H1 (cell line): ENCODE measurements around the gene CD84. TPM values are rescaled to one million over a fixed set of nuclear protein-coding genes. Genes with fewer than 3 reads are reported as not detected.

Experiments used
- CBX5 ChIP-seq: fragments of 300-800, 300-1000 bp; sonication (generic); IDR thresholded peaks from 2 replicates; pipeline ENCODE4 v1.7.1; 2016; ENCODE audit warnings: antibody characterized with exemption, low read length, low read depth
- CHD7 ChIP-seq: fragments of 300-600 bp; sonication (generic); IDR thresholded peaks from 2 replicates; pipeline ENCODE4 v1.7.1; 2012; ENCODE audit warnings: low read length, moderate library complexity, mild to moderate bottlenecking, inconsistent platforms; ENCODE audit not compliant: insufficient replicate concordance
- CREB1 ChIP-seq: IDR thresholded peaks from 2 replicates; pipeline ENCODE4 v1.6.1; 2012; ENCODE audit warnings: inconsistent platforms
- CTCF ChIP-seq, 3 experiments: IDR thresholded peaks; 1 replicate in 2 of 3; 2 replicates in 1 of 3; pipeline versions ENCODE4 v1.5.1 to v1.6.1; 2011; ENCODE audit warnings: low read length in 3 of 3, mild to moderate bottlenecking in 3 of 3, inconsistent platforms in 2 of 3, low read depth in 1 of 3, moderate library complexity in 1 of 3; ENCODE audit not compliant: insufficient read depth in 1 of 3; ENCODE audit errors: control extremely low read depth in 1 of 3
- polyA plus RNA-seq, 7 experiments: library from polyadenylated mRNA; depleted of rRNA in 3 of 7; stranded (reverse) in 5 of 7; unstranded in 2 of 7; fragments of >200 nt in 5 of 7; fragments of 200-250 nt in 2 of 7; gene quantifications; 1 replicate in 5 of 7; 2 replicates in 1 of 7; 4 replicates in 1 of 7; pipeline versions ENCODE4 v1.2.1 to v1.2.3, GENCODE V29; 2011 to 2013; ENCODE audit warnings: missing spikeins in 2 of 7, mixed read lengths in 2 of 7
- total RNA-seq: library from RNA; stranded (reverse); fragmentation: NEBNext Ultra II Directional; extraction: Animal tissue kit (Norgen Biotek cat#: 25700); gene quantifications from 2 replicates; pipeline ENCODE4 v1.2.1, GENCODE V29; 2021

The CD84 gene
- total and polyA plus RNA-seq, 2 of the 8 experiments (the other 6 are each of a cell fraction or from before 2014, with no cell fraction given) = not detected

- no peak for TF ChIP-seq CHD7
- TF ChIP-seq CREB1 = no peak
- no peak for TF ChIP-seq CBX5
- TF ChIP-seq CTCF (IDR thresholded peaks at IDR 0.05; ENCODE audit: control extremely low read depth in 1 of 3, insufficient read depth in 1 of 3, low read depth in 1 of 3, low read length in 3 of 3) = no peak
These were observed 57.2 kb downstream of the CD84 start (continued) for GRCh38 chr1:160522136-160522535.
